ENCODE results near the gene CAPN9. TPM values are rescaled to one million over a fixed set of nuclear protein-coding genes. Genes with fewer than 3 reads are reported as not detected.

Gene CAPN9
- total RNA-seq, 1 experiment from 2014 or later, result 0.39 TPM

DNA sequence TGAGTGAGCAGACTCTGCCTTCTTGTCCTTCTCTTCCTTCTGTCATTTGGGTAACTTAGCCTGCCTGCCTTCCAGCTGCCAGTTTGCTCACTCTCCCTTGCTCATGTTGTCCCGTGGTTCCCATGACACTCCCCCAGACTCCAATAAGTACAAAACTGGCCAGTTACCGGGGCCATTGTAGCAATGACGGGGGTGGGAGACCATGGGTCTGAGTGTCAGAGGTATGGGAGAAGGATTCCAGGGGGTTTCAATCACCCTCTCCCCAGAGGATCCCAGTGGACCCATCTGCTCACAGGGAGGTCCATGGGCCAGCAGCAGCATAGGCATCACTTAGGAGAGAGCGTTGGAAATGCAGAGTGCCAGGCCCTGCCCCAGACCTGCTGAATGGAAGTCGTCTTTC lies 51.3 kb downstream of the CAPN9 start:
- no peaks in the 10 kb centered on the region for H3K27me3 Mint-ChIP-seq (ENCODE audit: insufficient read depth, unreplicated experiment)
- CTCF ChIA-PET, result interaction anchor here (0.6 to 1.7 kb wide), 7 partner anchors 36 to 408 kb away, joined by 3 to 11 read pairs (median 3); partner anchors contain the start of genes ARV1 and TTC13
- no TSS peak for BruUV-seq (replicated peaks)

DNA sequence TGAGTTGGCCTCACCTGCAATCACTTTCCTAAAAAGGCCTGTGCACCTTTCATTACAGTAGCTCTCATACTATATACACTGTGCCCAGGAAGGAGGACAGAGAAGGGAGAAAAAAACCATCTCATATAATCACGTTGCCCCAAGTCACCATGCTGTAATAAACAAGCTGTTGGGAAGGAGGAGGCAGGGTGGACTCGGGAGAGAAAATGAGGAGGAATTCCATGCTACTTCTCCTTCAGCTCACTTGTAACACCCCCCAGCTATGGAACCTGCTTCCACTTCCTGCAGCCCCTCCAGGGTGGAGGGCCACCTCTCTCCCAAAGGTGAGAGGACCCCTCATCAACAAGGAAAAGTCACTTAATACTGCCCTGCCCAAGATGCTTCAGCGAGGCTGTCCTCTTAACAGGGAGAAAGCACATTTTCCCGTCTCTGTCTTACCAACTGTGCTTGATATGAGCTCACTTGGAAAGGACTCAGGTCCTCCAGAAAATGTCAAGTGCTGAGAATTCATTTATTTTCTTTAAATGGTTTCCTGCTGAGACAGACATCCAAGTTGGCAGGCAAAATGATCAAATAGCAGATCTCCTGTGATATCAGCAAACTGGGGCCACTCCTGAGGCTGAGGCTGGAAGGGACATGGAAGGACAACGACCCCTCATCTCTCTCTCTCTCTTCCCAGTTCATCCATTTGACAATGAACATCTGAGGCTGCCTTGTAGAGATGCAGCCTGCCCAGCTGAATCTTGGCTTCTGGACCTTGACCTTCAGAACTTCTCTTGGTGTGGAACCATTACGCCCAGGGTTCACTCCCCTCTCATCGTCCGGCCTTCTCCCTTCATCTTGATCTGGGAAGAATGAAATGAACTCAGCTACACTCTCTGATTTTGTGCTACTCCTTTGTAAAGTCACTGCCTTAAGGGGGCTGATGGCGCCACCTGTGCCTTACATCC lies 54.0 kb downstream of the CAPN9 start:
- no peaks in the 10 kb centered on the region for H3K4me1 ChIP-seq
- no peaks in the 10 kb centered on the region for H3K36me3 ChIP-seq (ENCODE audit: control insufficient read depth, insufficient read depth, low read length)
- H3K27me3 ChIP-seq (replicated peaks; ENCODE audit: control insufficient read depth, insufficient read depth, low read length), result no peaks in the 10 kb centered on the region
- H3K4me3 ChIP-seq (ENCODE audit: low read depth, low read length), result no peak overlapping the region
- Mint-ChIP-seq H3K9me3 (ENCODE audit: unreplicated experiment) (peaks cover 1% of the 10 kb centered on the region), H3K4me3 (ENCODE audit: unreplicated experiment) (no peak overlapping the region), H3K27me3 (ENCODE audit: insufficient read depth, unreplicated experiment) (no peaks in the 10 kb centered on the region), H3K36me3 (ENCODE audit: insufficient read depth, unreplicated experiment) (no peaks in the 10 kb centered on the region), H3K27ac (ENCODE audit: unreplicated experiment) (no peak overlapping the region), H3K4me1 (ENCODE audit: low read depth, unreplicated experiment) (no peaks in the 10 kb centered on the region)
- intact Hi-C loops (cut with micrococcal nuclease; ENCODE audit: unreplicated experiment), result no loop called here
- no peaks in the 10 kb centered on the region for H3K9me3 ChIP-seq
- TF ChIP-seq, protein P1, sequence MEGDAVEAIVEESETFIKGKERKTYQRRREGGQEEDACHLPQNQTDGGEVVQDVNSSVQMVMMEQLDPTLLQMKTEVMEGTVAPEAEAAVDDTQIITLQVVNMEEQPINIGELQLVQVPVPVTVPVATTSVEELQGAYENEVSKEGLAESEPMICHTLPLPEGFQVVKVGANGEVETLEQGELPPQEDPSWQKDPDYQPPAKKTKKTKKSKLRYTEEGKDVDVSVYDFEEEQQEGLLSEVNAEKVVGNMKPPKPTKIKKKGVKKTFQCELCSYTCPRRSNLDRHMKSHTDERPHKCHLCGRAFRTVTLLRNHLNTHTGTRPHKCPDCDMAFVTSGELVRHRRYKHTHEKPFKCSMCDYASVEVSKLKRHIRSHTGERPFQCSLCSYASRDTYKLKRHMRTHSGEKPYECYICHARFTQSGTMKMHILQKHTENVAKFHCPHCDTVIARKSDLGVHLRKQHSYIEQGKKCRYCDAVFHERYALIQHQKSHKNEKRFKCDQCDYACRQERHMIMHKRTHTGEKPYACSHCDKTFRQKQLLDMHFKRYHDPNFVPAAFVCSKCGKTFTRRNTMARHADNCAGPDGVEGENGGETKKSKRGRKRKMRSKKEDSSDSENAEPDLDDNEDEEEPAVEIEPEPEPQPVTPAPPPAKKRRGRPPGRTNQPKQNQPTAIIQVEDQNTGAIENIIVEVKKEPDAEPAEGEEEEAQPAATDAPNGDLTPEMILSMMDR (IDR thresholded peaks at IDR 0.05; ENCODE audit: insufficient read depth in 1 of 2, low read depth in 1 of 2, low read length in 1 of 2, severe bottlenecking in 1 of 2, unreplicated experiment in 1 of 2), result no peak
- no TSS peak for BruUV-seq (replicated peaks)
- CTCF ChIA-PET, result interaction anchor here (1.5 kb wide), 1 partner anchor 115 kb away, joined by 3 read pairs; no protein-coding TSS in a partner anchor
- no peak for DNase-seq
- POLR2A ChIA-PET, result no interaction called here

More for the DNA sequence above, 51.3 kb downstream of the CAPN9 start:
- intact Hi-C loops (cut with micrococcal nuclease; ENCODE audit: unreplicated experiment), result loop anchor here (1.0 to 10.0 kb wide), 6 partner anchors 65 to 413 kb away; partner anchors contain the start of gene ARV1
- Mint-ChIP-seq H3K27ac (ENCODE audit: unreplicated experiment) (no peak overlapping the region), H3K9me3 (ENCODE audit: unreplicated experiment) (no peaks in the 10 kb centered on the region), H3K4me3 (ENCODE audit: unreplicated experiment) (no peak overlapping the region), H3K36me3 (ENCODE audit: insufficient read depth, unreplicated experiment) (no peaks in the 10 kb centered on the region), H3K4me1 (ENCODE audit: low read depth, unreplicated experiment) (peaks cover 7% of the 10 kb centered on the region)
- TF ChIP-seq, protein P1 (IDR thresholded peaks at IDR 0.05; ENCODE audit: insufficient read depth in 1 of 2, low read depth in 1 of 2, low read length in 1 of 2, severe bottlenecking in 1 of 2, unreplicated experiment in 1 of 2), result no peak
- no peak for DNase-seq
- H3K9me3 ChIP-seq, result no peaks in the 10 kb centered on the region
- POLR2A ChIA-PET, result no interaction called here
- H3K36me3 ChIP-seq (ENCODE audit: control insufficient read depth, insufficient read depth, low read length), result no peaks in the 10 kb centered on the region
- H3K27me3 ChIP-seq (replicated peaks; ENCODE audit: control insufficient read depth, insufficient read depth, low read length), result no peaks in the 10 kb centered on the region
- H3K4me3 ChIP-seq (ENCODE audit: low read depth, low read length), result no peak overlapping the region
- H3K4me1 ChIP-seq, result no peaks in the 10 kb centered on the region

DNA sequence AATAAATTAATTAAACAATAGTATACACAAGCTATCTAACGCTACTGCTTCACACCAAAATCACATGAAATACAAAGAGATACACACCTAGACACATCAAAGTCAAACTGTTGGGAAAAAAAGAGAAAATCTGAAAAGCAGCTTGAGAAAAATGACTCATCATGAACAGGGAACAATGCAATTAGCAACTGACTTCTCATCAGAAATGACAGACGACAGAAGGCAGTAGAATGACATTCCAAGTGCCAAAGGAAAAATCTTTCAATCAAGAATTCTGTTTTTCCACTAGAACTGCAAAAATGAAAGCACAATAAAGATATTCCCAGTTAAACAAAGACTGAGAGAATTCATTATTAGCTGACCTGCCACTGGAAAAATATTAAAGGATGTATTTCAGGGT lies 57.2 kb downstream of the CAPN9 start:
- ChIA-PET CTCF (no interaction called here), POLR2A (no interaction called here)
- H3K4me1 Mint-ChIP-seq (ENCODE audit: low read depth, unreplicated experiment), result no peaks in the 10 kb centered on the region
- Histone ChIP-seq H3K27me3 (replicated peaks; ENCODE audit: control insufficient read depth, insufficient read depth, low read length) (no peaks in the 10 kb centered on the region), H3K36me3 (ENCODE audit: control insufficient read depth, insufficient read depth, low read length) (no peaks in the 10 kb centered on the region), H3K4me1 (no peaks in the 10 kb centered on the region), H3K4me3 (ENCODE audit: low read depth, low read length) (no peak overlapping the region), H3K9me3 (no peaks in the 10 kb centered on the region)
- no TSS peak for BruUV-seq (replicated peaks)
- no peak overlapping the region for H3K27ac Mint-ChIP-seq (ENCODE audit: unreplicated experiment)
- intact Hi-C loops (cut with micrococcal nuclease; ENCODE audit: unreplicated experiment), result no loop called here
- H3K4me3 Mint-ChIP-seq (ENCODE audit: unreplicated experiment), result no peak overlapping the region
- DNase-seq, result no peak
- no peaks in the 10 kb centered on the region for H3K27me3 Mint-ChIP-seq (ENCODE audit: insufficient read depth, unreplicated experiment)
- TF ChIP-seq, protein P1 (IDR thresholded peaks at IDR 0.05; ENCODE audit: insufficient read depth in 1 of 2, low read depth in 1 of 2, low read length in 1 of 2, severe bottlenecking in 1 of 2, unreplicated experiment in 1 of 2), result no peak
- no peaks in the 10 kb centered on the region for H3K36me3 Mint-ChIP-seq (ENCODE audit: insufficient read depth, unreplicated experiment)
- H3K9me3 Mint-ChIP-seq (ENCODE audit: unreplicated experiment), result peaks cover 9% of the 10 kb centered on the region
